Measurements from ENCODE around the gene WNK1.
"Not testable (repeated sequence)": the region's sequence is repeated elsewhere in the genome, so short reads cannot be mapped to it uniquely, and the experiment has no call there.

The WNK1 gene

GRCh38 chr12:749751-750270 lies 2.6 kb upstream of the WNK1 start:
- no peak for DNase-seq

GRCh38 chr12:750366-751191 lies 1.8 kb upstream of the WNK1 start:
- DNase-seq, result no peak

- DNase-seq, result peak; percentile 97
Measured at GRCh38 chr12:751192-751998, 984 bp upstream of the WNK1 start.

GRCh38 chr12:752695-753610 lies 574 bp downstream of the WNK1 start:
- DNase-seq, result no peak

- no peak for DNase-seq
Measured at GRCh38 chr12:753611-754472, 1.5 kb downstream of the WNK1 start.

- DNase-seq, result no peak
Measured at GRCh38 chr12:754473-754820, 2.1 kb downstream of the WNK1 start.

- peak; percentile 71 for DNase-seq
Measured at GRCh38 chr12:754851-755562, 2.6 kb downstream of the WNK1 start.

GRCh38 chr12:759628-760027 lies 7.2 kb downstream of the WNK1 start:
- DNase-seq, result no peak

GRCh38 chr12:761256-761655 lies 8.9 kb downstream of the WNK1 start:
- no peak for DNase-seq

- no peak for DNase-seq
Measured at GRCh38 chr12:765840-766239, 13.5 kb downstream of the WNK1 start.

- DNase-seq, result no peak
Measured at GRCh38 chr12:768434-768833, 16.1 kb downstream of the WNK1 start.

- peak; percentile 38 for DNase-seq
Measured at GRCh38 chr12:770479-770878, 18.1 kb downstream of the WNK1 start.

GRCh38 chr12:772056-772697 lies 19.8 kb downstream of the WNK1 start:
- DNase-seq, result no peak

- DNase-seq, result no peak
Measured at GRCh38 chr12:774051-774614, 21.8 kb downstream of the WNK1 start.

- not testable (repeated sequence) for DNase-seq
Measured at GRCh38 chr12:775973-776771, 23.8 kb downstream of the WNK1 start.

GRCh38 chr12:776772-777373 lies 24.5 kb downstream of the WNK1 start:
- not testable (repeated sequence) for DNase-seq

GRCh38 chr12:777550-778047 lies 25.2 kb downstream of the WNK1 start:
- DNase-seq, result no peak

GRCh38 chr12:778615-779014 lies 26.2 kb downstream of the WNK1 start:
- DNase-seq, result no peak
